ENCODE measurements around the gene IQCF6. TPM values are rescaled to one million over a fixed set of nuclear protein-coding genes. Genes with fewer than 3 reads are reported as not detected.

IQCF6 gene
- total RNA-seq, 2 donors from 2014 or later = not detected

DNA sequence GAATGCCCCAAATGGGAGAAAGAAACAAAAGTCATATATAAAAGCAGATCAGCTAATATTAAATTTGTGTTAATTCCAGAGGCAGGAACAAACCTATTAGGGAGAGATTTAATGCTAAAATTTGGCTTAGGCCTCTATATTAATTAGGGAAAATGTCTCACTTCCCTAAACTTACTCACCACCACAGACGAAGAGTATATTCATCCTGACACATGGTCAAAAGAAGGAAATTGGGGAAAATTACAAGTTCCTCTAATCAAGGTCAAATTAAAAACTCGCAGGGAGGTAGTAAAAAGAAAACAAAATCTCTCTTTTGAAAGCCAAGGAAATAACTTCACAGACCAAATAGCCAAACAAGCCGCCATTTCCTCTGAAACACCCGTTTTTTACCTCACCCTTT is 39.9 kb downstream of the IQCF6 start:
- Histone ChIP-seq H3K9me3 (peaks cover 0 to 5% of the 10 kb centered on the region in 2 donors), H3K4me1 (no peaks in the 10 kb centered on the region), H3K27ac (no peak overlapping the region), H3K4me3 (no peak overlapping the region), H3K27me3 (no peaks in the 10 kb centered on the region), H3K36me3 (no peaks in the 10 kb centered on the region)
- no peak for DNase-seq (ENCODE audit: low spot score)
- TF ChIP-seq, protein P1, sequence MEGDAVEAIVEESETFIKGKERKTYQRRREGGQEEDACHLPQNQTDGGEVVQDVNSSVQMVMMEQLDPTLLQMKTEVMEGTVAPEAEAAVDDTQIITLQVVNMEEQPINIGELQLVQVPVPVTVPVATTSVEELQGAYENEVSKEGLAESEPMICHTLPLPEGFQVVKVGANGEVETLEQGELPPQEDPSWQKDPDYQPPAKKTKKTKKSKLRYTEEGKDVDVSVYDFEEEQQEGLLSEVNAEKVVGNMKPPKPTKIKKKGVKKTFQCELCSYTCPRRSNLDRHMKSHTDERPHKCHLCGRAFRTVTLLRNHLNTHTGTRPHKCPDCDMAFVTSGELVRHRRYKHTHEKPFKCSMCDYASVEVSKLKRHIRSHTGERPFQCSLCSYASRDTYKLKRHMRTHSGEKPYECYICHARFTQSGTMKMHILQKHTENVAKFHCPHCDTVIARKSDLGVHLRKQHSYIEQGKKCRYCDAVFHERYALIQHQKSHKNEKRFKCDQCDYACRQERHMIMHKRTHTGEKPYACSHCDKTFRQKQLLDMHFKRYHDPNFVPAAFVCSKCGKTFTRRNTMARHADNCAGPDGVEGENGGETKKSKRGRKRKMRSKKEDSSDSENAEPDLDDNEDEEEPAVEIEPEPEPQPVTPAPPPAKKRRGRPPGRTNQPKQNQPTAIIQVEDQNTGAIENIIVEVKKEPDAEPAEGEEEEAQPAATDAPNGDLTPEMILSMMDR (IDR thresholded peaks at IDR 0.05) = no peak

DNA sequence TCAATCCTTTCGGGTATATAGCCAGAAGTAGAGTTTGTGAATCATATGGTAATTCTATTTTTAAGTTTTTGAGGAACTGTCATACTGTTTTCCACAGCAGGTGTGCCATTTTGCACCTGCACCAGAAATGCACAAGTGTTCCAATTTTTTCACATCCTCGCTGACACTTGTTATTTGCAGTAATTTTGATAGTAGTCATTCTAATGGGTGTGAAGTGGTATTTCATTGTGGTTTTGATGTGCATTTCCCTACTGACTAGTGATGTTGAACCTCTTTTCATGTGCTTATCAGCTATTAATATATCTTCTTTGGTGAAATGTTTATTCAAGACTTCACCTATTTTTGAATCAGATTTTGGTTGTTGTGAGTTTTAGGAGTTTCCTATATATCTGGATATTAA is 43.1 kb downstream of the IQCF6 start:
- Histone ChIP-seq H3K27me3 (no peaks in the 10 kb centered on the region), H3K4me3 (no peak overlapping the region), H3K4me1 (no peaks in the 10 kb centered on the region), H3K27ac (no peak overlapping the region), H3K36me3 (no peaks in the 10 kb centered on the region), H3K9me3 (no peaks in the 10 kb centered on the region)
- TF ChIP-seq, protein P1 (IDR thresholded peaks at IDR 0.05) = no peak
- no peak for DNase-seq (ENCODE audit: low spot score)

DNA sequence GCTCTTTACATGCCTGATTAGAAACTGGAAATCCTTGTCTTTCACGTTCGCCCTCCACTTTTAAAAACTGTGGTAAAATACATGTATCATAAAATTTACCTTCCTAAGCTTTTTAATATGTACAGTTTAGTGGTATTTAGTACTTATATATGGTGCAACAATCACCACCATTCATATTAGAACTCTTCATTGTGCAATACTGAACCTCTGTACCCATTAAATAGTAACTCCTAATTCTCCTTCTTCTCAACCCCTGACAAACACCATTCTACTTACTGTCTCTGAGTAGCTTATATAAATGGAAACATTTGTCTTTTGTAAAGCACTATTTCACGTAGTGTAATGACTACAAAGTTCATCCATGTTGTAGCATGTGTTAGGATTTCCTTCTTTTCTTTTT is 44.0 kb downstream of the IQCF6 start:
- H3K27ac ChIP-seq = no peak overlapping the region
- no peaks in the 10 kb centered on the region for H3K4me1 ChIP-seq
- no peaks in the 10 kb centered on the region for H3K27me3 ChIP-seq
- H3K36me3 ChIP-seq = no peaks in the 10 kb centered on the region
- H3K4me3 ChIP-seq = no peak overlapping the region
- H3K9me3 ChIP-seq = no peaks in the 10 kb centered on the region
- TF ChIP-seq, protein P1 (IDR thresholded peaks at IDR 0.05) = no peak
- no peak for DNase-seq (ENCODE audit: low spot score)

DNA sequence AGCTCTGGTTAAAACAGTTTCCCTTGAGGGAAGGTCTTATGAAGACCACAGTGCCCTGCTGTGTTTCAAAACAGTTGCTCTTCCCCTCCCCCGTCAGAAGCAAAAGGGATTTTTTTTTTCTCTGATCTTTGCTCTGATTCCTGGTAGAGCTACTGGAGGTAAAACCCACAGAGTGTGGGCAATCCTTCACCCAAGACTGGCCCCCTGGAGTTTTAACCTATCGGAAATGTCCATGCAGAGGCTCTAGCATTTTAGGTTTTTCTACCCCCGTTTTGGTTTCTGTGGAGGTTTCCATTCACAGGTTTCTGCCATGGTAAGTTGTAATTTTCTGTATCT is 44.5 kb downstream of the IQCF6 start:
- Histone ChIP-seq H3K36me3 (no peaks in the 10 kb centered on the region), H3K4me3 (no peak overlapping the region), H3K27ac (no peak overlapping the region), H3K9me3 (no peaks in the 10 kb centered on the region), H3K4me1 (no peaks in the 10 kb centered on the region), H3K27me3 (no peaks in the 10 kb centered on the region)
- DNase-seq (ENCODE audit: low spot score) = no peak
- TF ChIP-seq, protein P1 (IDR thresholded peaks at IDR 0.05) = no peak

DNA sequence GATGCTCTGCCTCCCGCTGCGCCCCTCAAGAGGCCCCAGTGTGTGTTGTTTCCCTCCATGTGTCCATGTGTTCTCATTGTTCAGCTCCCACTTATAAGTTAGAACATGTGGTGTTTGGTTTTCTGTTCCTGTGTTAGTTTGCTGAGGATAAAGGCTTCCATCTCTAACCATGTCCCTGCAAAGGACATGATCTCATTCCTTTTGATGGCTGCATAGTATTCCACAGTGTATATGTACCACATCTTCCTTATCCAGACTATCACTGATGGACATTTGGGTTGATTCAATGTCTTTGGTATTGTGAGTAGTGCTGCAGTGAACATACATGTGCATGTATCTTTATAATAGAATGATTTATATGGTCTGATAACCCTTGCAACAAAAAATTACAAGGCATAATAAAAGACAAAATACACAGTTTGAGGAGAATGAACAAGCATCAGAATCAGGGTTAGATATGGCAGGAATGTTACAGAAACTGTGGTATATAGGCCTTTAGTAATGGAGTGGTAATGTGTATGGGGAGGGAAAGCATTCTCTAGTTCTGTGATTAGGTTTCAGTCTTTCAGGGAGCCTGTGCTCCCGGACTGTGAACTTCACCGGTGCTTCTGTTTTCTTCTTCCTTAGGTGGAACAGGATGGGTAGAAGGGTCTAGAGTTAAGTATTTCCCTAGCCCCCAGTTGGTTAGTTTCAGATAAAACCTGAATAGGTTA is 45.0 kb downstream of the IQCF6 start:
- Histone ChIP-seq H3K36me3 (no peaks in the 10 kb centered on the region), H3K27ac (no peak overlapping the region), H3K27me3 (no peaks in the 10 kb centered on the region), H3K4me1 (no peaks in the 10 kb centered on the region), H3K9me3 (no peaks in the 10 kb centered on the region), H3K4me3 (no peak overlapping the region)
- no peak for DNase-seq (ENCODE audit: low spot score)
- TF ChIP-seq, protein P1 (IDR thresholded peaks at IDR 0.05) = no peak

DNA sequence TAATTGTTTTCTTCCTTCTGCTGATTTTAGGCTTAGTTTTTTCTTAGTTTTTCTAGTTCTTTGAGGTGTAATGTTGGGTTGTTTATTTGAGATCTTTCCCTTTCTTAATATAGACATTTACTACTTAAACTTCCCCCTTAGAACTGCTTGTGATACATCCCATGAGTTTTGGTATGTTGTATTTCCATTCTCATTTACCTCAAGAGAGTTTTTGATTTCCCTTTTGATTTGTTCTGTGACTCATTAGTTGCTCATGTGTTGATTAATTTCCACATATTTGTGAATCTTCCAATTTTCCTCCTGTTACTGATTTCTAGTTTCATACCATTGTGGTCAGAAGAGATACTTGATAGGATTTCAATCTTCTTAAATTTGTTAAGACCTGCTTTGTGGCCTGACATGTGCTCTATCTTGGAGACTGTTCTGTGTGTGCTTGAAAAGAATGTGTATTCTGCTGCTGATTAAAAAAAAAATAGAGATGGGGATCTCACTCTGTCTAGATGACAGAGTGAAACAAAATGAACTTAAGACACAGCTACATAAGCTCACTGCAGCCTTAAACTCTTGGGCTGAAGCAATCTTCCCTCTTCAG is 49.9 kb downstream of the IQCF6 start:
- Histone ChIP-seq H3K4me1 (no peaks in the 10 kb centered on the region), H3K27ac (no peak overlapping the region), H3K9me3 (no peaks in the 10 kb centered on the region), H3K27me3 (no peaks in the 10 kb centered on the region), H3K36me3 (no peaks in the 10 kb centered on the region), H3K4me3 (no peak overlapping the region)
- no peak for DNase-seq (ENCODE audit: low spot score)
- TF ChIP-seq, protein P1 (IDR thresholded peaks at IDR 0.05) = no peak
